ENCODE data around the gene UNC13A. TPM values are rescaled to one million over a fixed set of nuclear protein-coding genes. Genes with fewer than 3 reads are reported as not detected.
"Not testable (repeated sequence)": the region's sequence is repeated elsewhere in the genome, so short reads cannot be mapped to it uniquely, and the experiment has no call there.

Gene UNC13A
- total RNA-seq, 1 donor from 2014 or later, result 1.2 TPM

DNA sequence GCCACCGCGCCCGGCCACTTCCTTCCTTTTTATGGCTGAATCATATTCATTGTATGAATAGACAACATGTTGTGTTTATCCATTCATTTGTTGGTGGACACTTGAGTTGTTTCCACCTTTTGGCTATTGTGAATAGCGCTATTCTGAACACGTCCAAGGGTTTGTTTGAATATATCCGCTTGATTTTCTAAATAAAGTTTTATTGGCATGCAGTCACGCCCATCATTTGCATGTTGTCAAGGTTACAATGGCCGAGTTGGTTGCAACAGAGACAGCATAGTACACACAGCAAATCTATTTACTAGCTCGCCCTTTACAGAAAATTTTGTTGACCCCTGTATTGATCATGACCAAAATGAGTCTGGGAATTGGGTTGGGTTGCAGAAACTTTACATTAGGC is 89.2 kb downstream of the UNC13A start:
- H3K36me3 Mint-ChIP-seq (ENCODE audit: low read depth, unreplicated experiment), result no peaks in the 10 kb centered on the region
- Histone ChIP-seq H3K27me3 (ENCODE audit: insufficient read depth, low read length) (peaks cover 13% of the 10 kb centered on the region), H3K36me3 (ENCODE audit: insufficient read depth, low read length) (no peaks in the 10 kb centered on the region), H3K9me3 (ENCODE audit: insufficient read depth, low read depth, low read length) (no peaks in the 10 kb centered on the region), H3K27ac (ENCODE audit: low read depth, low read length) (no peak overlapping the region), H3K4me1 (ENCODE audit: insufficient read depth, low read length) (no peaks in the 10 kb centered on the region), H3K9ac (ENCODE audit: low read length) (no peak overlapping the region), H3K4me3 (ENCODE audit: insufficient read depth, low read depth, low read length) (no peak overlapping the region), H2AFZ (ENCODE audit: low read depth, low read length) (no peak overlapping the region), H4K20me1 (ENCODE audit: insufficient read depth, low read length) (no peaks in the 10 kb centered on the region), H3K79me2 (ENCODE audit: insufficient read depth, low read length) (no peaks in the 10 kb centered on the region), H3K4me2 (ENCODE audit: low read length) (no peak overlapping the region)
- peaks cover 27% of the 10 kb centered on the region for H3K27me3 Mint-ChIP-seq (ENCODE audit: low read depth, unreplicated experiment)
- no peak overlapping the region for H3K27ac Mint-ChIP-seq (ENCODE audit: unreplicated experiment)
- no peak for DNase-seq (ENCODE audit: low read depth)
- FAIRE-seq, result no peak
- no peaks in the 10 kb centered on the region for H3K4me1 Mint-ChIP-seq (ENCODE audit: low read depth, unreplicated experiment)
- no peak for TF ChIP-seq CTCF (IDR thresholded peaks at IDR 0.05; ENCODE audit: insufficient read depth, low read depth, low read length)
- no peak for TF ChIP-seq EZH2 (IDR thresholded peaks at IDR 0.05; ENCODE audit: insufficient read depth, low read length)
- H3K4me3 Mint-ChIP-seq (ENCODE audit: unreplicated experiment), result no peak overlapping the region
- peaks cover 2% of the 10 kb centered on the region for H3K9me3 Mint-ChIP-seq (ENCODE audit: unreplicated experiment)

DNA sequence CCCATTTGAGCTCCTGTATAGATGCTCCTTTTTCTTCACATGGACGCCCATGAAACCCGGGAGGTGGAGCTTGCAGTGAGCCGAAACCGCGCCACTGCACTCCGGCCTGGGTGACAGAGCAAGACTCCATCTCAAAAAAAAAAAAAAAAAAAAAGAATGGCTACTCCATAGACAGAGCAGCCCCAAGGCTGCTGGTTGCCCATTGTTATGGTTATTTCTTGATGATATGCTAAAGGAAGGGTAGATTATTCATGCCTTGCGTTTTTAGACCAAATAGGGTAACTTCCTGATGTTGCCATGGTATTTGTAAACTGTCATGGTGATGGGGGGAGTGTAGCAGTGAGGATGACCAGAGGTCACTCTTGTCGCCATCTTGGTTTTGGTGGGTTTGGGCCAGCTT is 90.1 kb downstream of the UNC13A start:
- not testable (repeated sequence) for H3K4me3 ChIP-seq (ENCODE audit: insufficient read depth, low read depth, low read length); H3K36me3 Mint-ChIP-seq (ENCODE audit: low read depth, unreplicated experiment); DNase-seq (ENCODE audit: low read depth); H4K20me1 ChIP-seq (ENCODE audit: insufficient read depth, low read length); H3K36me3 ChIP-seq (ENCODE audit: insufficient read depth, low read length); H3K4me1 ChIP-seq (ENCODE audit: insufficient read depth, low read length); H3K27ac Mint-ChIP-seq (ENCODE audit: unreplicated experiment); H3K9ac ChIP-seq (ENCODE audit: low read length); FAIRE-seq; H2AFZ ChIP-seq (ENCODE audit: low read depth, low read length); H3K4me2 ChIP-seq (ENCODE audit: low read length); H3K4me1 Mint-ChIP-seq (ENCODE audit: low read depth, unreplicated experiment); H3K9me3 ChIP-seq (ENCODE audit: insufficient read depth, low read depth, low read length); H3K79me2 ChIP-seq (ENCODE audit: insufficient read depth, low read length); H3K4me3 Mint-ChIP-seq (ENCODE audit: unreplicated experiment); H3K9me3 Mint-ChIP-seq (ENCODE audit: unreplicated experiment); H3K27ac ChIP-seq (ENCODE audit: low read depth, low read length)
- H3K27me3 Mint-ChIP-seq (ENCODE audit: low read depth, unreplicated experiment), result peaks cover 24% of the 10 kb centered on the region
- H3K27me3 ChIP-seq (ENCODE audit: insufficient read depth, low read length), result peaks cover 12% of the 10 kb centered on the region

GRCh38 chr19:17594296-17594695 is 93.9 kb downstream of the UNC13A start:
- H3K27ac Mint-ChIP-seq (ENCODE audit: unreplicated experiment); H3K4me1 ChIP-seq (ENCODE audit: insufficient read depth, low read length); DNase-seq (ENCODE audit: low read depth); H3K4me2 ChIP-seq (ENCODE audit: low read length); H3K4me3 ChIP-seq (ENCODE audit: insufficient read depth, low read depth, low read length); H3K36me3 Mint-ChIP-seq (ENCODE audit: low read depth, unreplicated experiment); H3K27me3 ChIP-seq (ENCODE audit: insufficient read depth, low read length); H3K9ac ChIP-seq (ENCODE audit: low read length); H3K4me1 Mint-ChIP-seq (ENCODE audit: low read depth, unreplicated experiment); H3K4me3 Mint-ChIP-seq (ENCODE audit: unreplicated experiment); H3K9me3 Mint-ChIP-seq (ENCODE audit: unreplicated experiment); FAIRE-seq; H3K36me3 ChIP-seq (ENCODE audit: insufficient read depth, low read length); H3K27ac ChIP-seq (ENCODE audit: low read depth, low read length); H2AFZ ChIP-seq (ENCODE audit: low read depth, low read length); H4K20me1 ChIP-seq (ENCODE audit: insufficient read depth, low read length); H3K9me3 ChIP-seq (ENCODE audit: insufficient read depth, low read depth, low read length); H3K79me2 ChIP-seq (ENCODE audit: insufficient read depth, low read length): not testable (repeated sequence)
- peaks cover 14% of the 10 kb centered on the region for H3K27me3 Mint-ChIP-seq (ENCODE audit: low read depth, unreplicated experiment)

DNA sequence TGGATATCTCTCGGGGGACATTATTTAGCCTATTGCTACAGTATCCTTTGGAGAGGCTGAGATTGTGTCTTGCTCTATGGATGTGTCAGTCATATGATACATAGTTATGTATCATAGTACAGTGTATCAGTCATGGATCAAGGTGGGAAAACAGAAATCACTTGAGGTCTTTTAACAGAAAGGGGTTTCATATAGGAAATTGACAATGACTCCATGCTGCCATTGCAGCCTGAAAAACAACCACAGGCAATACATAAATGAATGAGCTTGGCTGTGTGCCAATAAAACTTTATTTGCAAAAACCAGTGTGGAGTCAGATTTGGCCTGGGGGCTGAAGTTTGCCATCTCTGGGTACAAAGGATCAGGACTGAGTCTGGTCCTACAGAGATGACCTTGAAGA is 97.3 kb downstream of the UNC13A start:
- Histone ChIP-seq H3K4me3 (ENCODE audit: insufficient read depth, low read depth, low read length) (no peak overlapping the region), H3K4me1 (ENCODE audit: insufficient read depth, low read length) (no peaks in the 10 kb centered on the region), H3K79me2 (ENCODE audit: insufficient read depth, low read length) (no peaks in the 10 kb centered on the region), H3K9me3 (ENCODE audit: insufficient read depth, low read depth, low read length) (no peaks in the 10 kb centered on the region), H3K36me3 (ENCODE audit: insufficient read depth, low read length) (no peaks in the 10 kb centered on the region), H3K4me2 (ENCODE audit: low read length) (no peak overlapping the region), H4K20me1 (ENCODE audit: insufficient read depth, low read length) (no peaks in the 10 kb centered on the region), H3K27me3 (ENCODE audit: insufficient read depth, low read length) (peaks cover 2% of the 10 kb centered on the region), H3K9ac (ENCODE audit: low read length) (no peak overlapping the region), H2AFZ (ENCODE audit: low read depth, low read length) (no peak overlapping the region), H3K27ac (ENCODE audit: low read depth, low read length) (no peak overlapping the region)
- H3K27me3 Mint-ChIP-seq (ENCODE audit: low read depth, unreplicated experiment), result peaks cover 14% of the 10 kb centered on the region
- H3K27ac Mint-ChIP-seq (ENCODE audit: unreplicated experiment), result no peak overlapping the region
- H3K36me3 Mint-ChIP-seq (ENCODE audit: low read depth, unreplicated experiment), result no peaks in the 10 kb centered on the region
- no peaks in the 10 kb centered on the region for H3K4me1 Mint-ChIP-seq (ENCODE audit: low read depth, unreplicated experiment)
- H3K4me3 Mint-ChIP-seq (ENCODE audit: unreplicated experiment), result no peak overlapping the region
- peaks cover 6% of the 10 kb centered on the region for H3K9me3 Mint-ChIP-seq (ENCODE audit: unreplicated experiment)
- FAIRE-seq (no peak), DNase-seq (ENCODE audit: low read depth) (no peak)
- no peak for TF ChIP-seq CTCF (IDR thresholded peaks at IDR 0.05; ENCODE audit: insufficient read depth, low read depth, low read length)
- no peak for TF ChIP-seq EZH2 (IDR thresholded peaks at IDR 0.05; ENCODE audit: insufficient read depth, low read length)

- not testable (repeated sequence) for H3K4me1 Mint-ChIP-seq (ENCODE audit: low read depth, unreplicated experiment); H3K36me3 ChIP-seq (ENCODE audit: insufficient read depth, low read length); H3K9me3 ChIP-seq (ENCODE audit: insufficient read depth, low read depth, low read length); H3K4me1 ChIP-seq (ENCODE audit: insufficient read depth, low read length); H2AFZ ChIP-seq (ENCODE audit: low read depth, low read length); H3K27ac Mint-ChIP-seq (ENCODE audit: unreplicated experiment); H3K4me2 ChIP-seq (ENCODE audit: low read length); H3K79me2 ChIP-seq (ENCODE audit: insufficient read depth, low read length); FAIRE-seq; H3K4me3 ChIP-seq (ENCODE audit: insufficient read depth, low read depth, low read length); H3K27me3 ChIP-seq (ENCODE audit: insufficient read depth, low read length); H3K27me3 Mint-ChIP-seq (ENCODE audit: low read depth, unreplicated experiment); H3K27ac ChIP-seq (ENCODE audit: low read depth, low read length); H3K9ac ChIP-seq (ENCODE audit: low read length); H3K4me3 Mint-ChIP-seq (ENCODE audit: unreplicated experiment); H3K9me3 Mint-ChIP-seq (ENCODE audit: unreplicated experiment); DNase-seq (ENCODE audit: low read depth)
- peaks cover 14% of the 10 kb centered on the region for H4K20me1 ChIP-seq (ENCODE audit: insufficient read depth, low read length)
- H3K36me3 Mint-ChIP-seq (ENCODE audit: low read depth, unreplicated experiment), result peaks cover 12% of the 10 kb centered on the region
These were observed 102.8 kb downstream of the UNC13A start for GRCh38 chr19:17585395-17585794.
